Measurements from ENCODE around the gene ADRA2C. TPM values are rescaled to one million over a fixed set of nuclear protein-coding genes. Genes with fewer than 3 reads are reported as not detected.

ADRA2C gene
- total and polyA plus RNA-seq, 8 donors, result 1.1 to 6.8 (median 3.0) TPM

DNA sequence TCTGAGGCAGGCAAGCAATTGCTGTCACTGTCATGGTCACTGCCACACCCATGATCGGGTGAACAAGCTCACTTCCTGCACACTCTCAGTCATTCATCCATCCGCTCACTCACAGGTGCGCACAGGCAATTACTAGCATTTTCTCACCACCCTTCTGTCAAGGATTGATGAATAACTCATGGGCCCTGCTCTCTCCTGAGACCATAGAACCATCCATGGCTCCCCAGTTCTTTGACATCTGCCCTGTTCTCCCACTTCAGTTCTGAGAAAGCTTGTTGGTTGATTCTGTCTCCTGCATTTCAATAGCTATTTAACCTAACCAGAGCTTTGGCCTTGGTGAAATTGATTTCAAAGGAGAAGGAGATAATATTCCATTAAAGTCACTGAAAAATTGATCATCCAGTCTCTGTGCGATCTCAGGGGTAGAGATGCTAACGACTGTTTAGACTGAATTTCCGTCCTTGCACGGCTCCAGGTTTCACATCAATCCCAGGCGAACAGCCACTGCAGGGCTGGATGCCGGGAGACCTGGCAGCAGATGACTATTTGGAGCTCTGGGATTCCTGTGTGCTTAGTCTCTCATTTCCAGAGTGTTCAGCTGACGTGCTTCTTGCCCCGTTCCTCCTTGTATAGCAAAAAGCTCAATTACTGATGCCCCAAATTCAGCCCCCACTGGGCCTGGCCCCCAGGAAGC is 36.9 kb upstream of the ADRA2C start:
- Histone ChIP-seq H3K27me3 (peaks cover 0 to 11% (median 0%) of the 10 kb centered on the region in 4 donors), H3K27ac (no peak overlapping the region), H3K36me3 (no peaks in the 10 kb centered on the region), H3K4me1 (no peaks in the 10 kb centered on the region), H3K4me3 (no peak overlapping the region), H3K9me3 (no peaks in the 10 kb centered on the region)
- DNase-seq (no peak), ATAC-seq (no peak), FAIRE-seq (no peak)
- WGBS, 2 donors, result 30 to 43% methylated on average over 11 of the region's 11 CpGs
- intact Hi-C loops (cut with DNase I), result no loop called here
- TF ChIP-seq, protein P1, sequence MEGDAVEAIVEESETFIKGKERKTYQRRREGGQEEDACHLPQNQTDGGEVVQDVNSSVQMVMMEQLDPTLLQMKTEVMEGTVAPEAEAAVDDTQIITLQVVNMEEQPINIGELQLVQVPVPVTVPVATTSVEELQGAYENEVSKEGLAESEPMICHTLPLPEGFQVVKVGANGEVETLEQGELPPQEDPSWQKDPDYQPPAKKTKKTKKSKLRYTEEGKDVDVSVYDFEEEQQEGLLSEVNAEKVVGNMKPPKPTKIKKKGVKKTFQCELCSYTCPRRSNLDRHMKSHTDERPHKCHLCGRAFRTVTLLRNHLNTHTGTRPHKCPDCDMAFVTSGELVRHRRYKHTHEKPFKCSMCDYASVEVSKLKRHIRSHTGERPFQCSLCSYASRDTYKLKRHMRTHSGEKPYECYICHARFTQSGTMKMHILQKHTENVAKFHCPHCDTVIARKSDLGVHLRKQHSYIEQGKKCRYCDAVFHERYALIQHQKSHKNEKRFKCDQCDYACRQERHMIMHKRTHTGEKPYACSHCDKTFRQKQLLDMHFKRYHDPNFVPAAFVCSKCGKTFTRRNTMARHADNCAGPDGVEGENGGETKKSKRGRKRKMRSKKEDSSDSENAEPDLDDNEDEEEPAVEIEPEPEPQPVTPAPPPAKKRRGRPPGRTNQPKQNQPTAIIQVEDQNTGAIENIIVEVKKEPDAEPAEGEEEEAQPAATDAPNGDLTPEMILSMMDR (IDR thresholded peaks at IDR 0.05), result no peak

DNA sequence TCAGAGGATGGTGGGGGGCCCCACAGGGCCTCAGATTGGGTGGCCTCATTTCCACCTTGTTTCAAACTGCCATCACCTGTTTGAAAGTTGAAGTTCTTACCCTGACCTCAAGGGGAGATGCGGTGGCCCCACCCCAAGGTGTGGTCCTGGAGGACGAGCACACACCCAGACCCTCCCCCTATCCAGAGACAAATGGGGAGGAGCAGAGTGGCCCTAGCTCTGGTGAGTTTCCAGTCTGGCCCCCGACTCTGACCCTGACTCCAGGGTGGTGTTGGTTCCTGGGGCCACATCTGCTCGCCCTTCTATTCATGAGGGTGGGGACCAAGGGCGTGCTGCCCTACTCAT is 36.3 kb upstream of the ADRA2C start:
- ATAC-seq (no peak), FAIRE-seq (no peak), DNase-seq (no peak)
- WGBS, 2 donors, result 36 to 50% methylated on average over 5 of the region's 5 CpGs
- TF ChIP-seq, protein P1 (IDR thresholded peaks at IDR 0.05), result no peak
- Histone ChIP-seq H3K4me1 (no peaks in the 10 kb centered on the region), H3K9me3 (no peaks in the 10 kb centered on the region), H3K27ac (no peak overlapping the region), H3K4me3 (no peak overlapping the region), H3K27me3 (peaks cover 0 to 9% (median 0%) of the 10 kb centered on the region in 4 donors), H3K36me3 (no peaks in the 10 kb centered on the region)
- intact Hi-C loops (cut with DNase I), result no loop called here

DNA sequence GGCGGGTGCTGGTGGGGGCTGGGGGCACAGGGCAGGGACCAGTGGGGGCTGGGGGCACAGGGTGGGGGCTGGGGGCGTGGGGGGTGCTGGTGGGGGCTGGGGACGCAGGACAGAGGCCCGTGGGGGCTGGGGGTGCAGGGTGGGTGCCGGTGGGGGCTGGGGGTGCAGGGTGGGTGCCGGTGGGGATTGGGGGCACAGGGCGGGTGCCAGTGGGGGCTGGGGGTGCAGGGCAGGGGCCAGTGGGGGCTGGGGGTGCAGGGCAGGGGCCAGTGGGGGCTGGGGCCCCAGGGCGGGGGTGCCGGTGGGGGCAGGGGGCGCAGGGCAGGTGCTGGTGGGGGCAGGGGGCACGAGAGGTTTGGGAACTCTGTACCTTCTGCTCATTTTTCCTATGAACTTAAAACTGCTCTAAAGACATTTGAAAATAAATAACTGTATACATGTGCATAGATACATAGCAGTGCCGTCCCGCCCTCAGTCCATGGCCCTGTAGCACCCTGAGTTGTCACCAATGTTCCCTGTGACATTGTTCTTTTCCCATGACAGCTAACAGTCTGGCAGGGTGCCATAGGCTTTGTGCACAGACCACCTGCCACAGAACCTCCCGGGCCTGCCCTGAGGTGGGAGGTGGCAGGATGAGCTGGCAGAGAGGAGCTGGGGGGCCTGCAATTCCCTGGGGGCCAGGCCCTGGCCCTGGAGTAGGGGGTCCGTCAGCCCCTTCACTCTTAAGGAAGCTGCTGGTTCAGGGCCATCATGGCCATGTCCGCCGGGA is 35.6 kb upstream of the ADRA2C start:
- Histone ChIP-seq H3K36me3 (no peaks in the 10 kb centered on the region), H3K9me3 (no peaks in the 10 kb centered on the region), H3K27ac (no peak overlapping the region), H3K27me3 (peaks cover 0 to 1% (median 0%) of the 10 kb centered on the region in 4 donors), H3K4me1 (no peaks in the 10 kb centered on the region), H3K4me3 (no peak overlapping the region)
- peak in 1 of 6 donors; percentile 13 for DNase-seq
- intact Hi-C loops (cut with DNase I), result no loop called here
- no peak for FAIRE-seq
- 62 to 81% methylated on average over 13 to 17 of the region's 17 CpGs for WGBS, 2 donors
- ATAC-seq, result no peak
- TF ChIP-seq, protein P1 (IDR thresholded peaks at IDR 0.05), result no peak

DNA sequence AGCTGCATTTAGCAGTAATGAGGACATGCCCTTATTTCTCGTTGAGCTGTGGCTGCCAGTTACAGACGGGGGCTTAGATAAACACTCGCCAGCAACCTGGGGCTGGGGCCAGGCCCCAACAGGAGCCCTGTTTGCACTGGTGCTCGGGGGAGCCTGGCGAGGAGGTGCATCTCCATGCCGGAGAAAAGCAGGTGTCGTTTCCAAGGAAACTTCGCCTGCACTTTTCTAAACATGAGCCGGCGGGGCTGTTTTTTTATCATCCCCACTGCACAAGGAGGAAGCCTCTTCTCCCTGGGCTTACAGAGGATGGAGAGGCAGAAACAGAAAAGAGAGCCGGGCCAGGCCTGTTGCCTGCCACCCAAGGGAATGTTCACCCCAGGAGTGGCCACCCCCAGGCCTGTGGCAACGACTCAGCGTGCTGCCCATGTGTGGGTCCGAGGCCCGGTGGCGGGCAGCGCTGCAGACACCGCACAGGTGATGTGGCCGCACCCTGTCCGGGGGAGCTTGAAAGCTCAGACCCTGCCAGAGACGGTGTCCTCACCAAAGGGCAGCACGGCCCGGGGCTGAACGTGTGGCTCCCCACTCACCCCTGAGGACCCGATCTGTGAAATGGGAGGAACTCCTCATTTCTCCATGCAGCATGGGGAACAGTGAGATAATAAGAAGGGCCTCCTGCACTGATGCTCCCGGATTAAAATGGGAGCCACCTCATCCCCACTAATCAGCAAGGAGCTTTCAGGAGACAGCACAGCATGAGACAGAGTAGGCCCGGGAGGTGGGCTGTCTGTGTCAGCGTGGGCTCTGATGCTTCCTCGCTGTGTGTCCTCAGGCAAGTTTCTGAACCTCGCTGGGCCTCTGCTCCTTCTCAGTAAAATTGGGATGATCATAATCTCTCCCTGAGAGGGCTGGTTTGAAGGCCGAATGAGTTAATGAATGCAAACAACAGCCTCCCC is 33.8 kb upstream of the ADRA2C start:
- H3K27ac ChIP-seq, result no peak overlapping the region
- no peaks in the 10 kb centered on the region for H3K27me3 ChIP-seq
- ATAC-seq (no peak), FAIRE-seq (no peak), DNase-seq (peak in 2 of 6 donors; percentile 9 to 46)
- intact Hi-C loops (cut with DNase I), result no loop called here
- 69 to 70% methylated on average over 31 of the region's 31 CpGs for WGBS, 2 donors
- no peak overlapping the region for H3K4me3 ChIP-seq
- H3K9me3 ChIP-seq, result no peaks in the 10 kb centered on the region
- no peaks in the 10 kb centered on the region for H3K36me3 ChIP-seq
- no peaks in the 10 kb centered on the region for H3K4me1 ChIP-seq
- TF ChIP-seq, protein P1 (IDR thresholded peaks at IDR 0.05), result no peak

Measured in pancreas (tissue), 10 donors.